Cardiac muscle cell (in vitro differentiated cells and primary cell): ENCODE results near the gene SH3BP1. TPM values are rescaled to one million over a fixed set of nuclear protein-coding genes. Genes with fewer than 3 reads are reported as not detected.
"Not testable (repeated sequence)": the region's sequence is repeated elsewhere in the genome, so short reads cannot be mapped to it uniquely, and the experiment has no call there.

ENCODE experiments used
- DNase-seq, 2 donors: peaks; one replicate each; pipeline versions ENCODE4 v3.0.0 to v3.0.0-alpha.2; 2010 to 2017; ENCODE audit warnings: low read depth in 1 of 2, low spot score in 1 of 2
- H3K27ac ChIP-seq: fragments of 200-600 bp; sonication (generic); 2 replicates; pipeline ENCODE4 v1.5.1; 2016
- H3K27me3 ChIP-seq: fragments of 200-600 bp; sonication (generic); 2 replicates; pipeline ENCODE4 v1.6.0; 2016; ENCODE audit warnings: control low read depth
- H3K36me3 ChIP-seq: fragments of 200-600 bp; sonication (generic); 2 replicates; pipeline ENCODE4 v1.5.1; 2016; ENCODE audit warnings: control low read depth
- H3K4me1 ChIP-seq: fragments of 200-600 bp; sonication (generic); 2 replicates; pipeline ENCODE4 v1.8.1; 2017; ENCODE audit warnings: low read depth, mild to moderate bottlenecking, mixed run types
- H3K4me3 ChIP-seq: fragments of 200-600 bp; sonication (generic); 2 replicates; pipeline ENCODE4 v1.5.1; 2016; ENCODE audit warnings: mild to moderate bottlenecking
- H3K9me3 ChIP-seq: fragments of 200-600 bp; sonication (generic); 2 replicates; pipeline ENCODE4 v1.5.1; 2017; ENCODE audit warnings: low read depth, mild to moderate bottlenecking, control low read depth
- CTCF ChIP-seq: IDR thresholded peaks from 2 replicates; pipeline ENCODE4 v1.5.1; 2012; ENCODE audit warnings: low read depth, mild to moderate bottlenecking, low read length
- polyA plus RNA-seq: library from polyadenylated mRNA; unstranded; fragments of >200 nt; fragmentation: Nextera tagmentation; extraction: Ambion mirVana; gene quantifications from 2 replicates; pipeline ENCODE4 v1.2.1, GENCODE V29; 2016
- total RNA-seq: library from RNA; depleted of rRNA; stranded (reverse); fragments of >200 nt; gene quantifications from 2 replicates; pipeline ENCODE4 v1.2.3, GENCODE V29; 2016

SH3BP1 gene
- total and polyA plus RNA-seq, 2 experiments from 2014 or later, result 15.0 to 51.9 TPM

- no peaks in the 10 kb centered on the region for H3K36me3 ChIP-seq
- no peaks in the 10 kb centered on the region for H3K9me3 ChIP-seq
- no peak for TF ChIP-seq CTCF
- no peak overlapping the region for H3K27ac ChIP-seq
- H3K4me3 ChIP-seq, result no peak overlapping the region
- no peaks in the 10 kb centered on the region for H3K27me3 ChIP-seq
- no peaks in the 10 kb centered on the region for H3K4me1 ChIP-seq
- no peak for DNase-seq
Observed at GRCh38 chr22:37684803-37685615, 45.5 kb downstream of the SH3BP1 start.

- Histone ChIP-seq H3K4me1 (no peaks in the 10 kb centered on the region), H3K4me3 (peak within 1 kb of the TSS; percentile 89), H3K36me3 (no peaks in the 10 kb centered on the region), H3K27ac (peak within 1 kb of the TSS; percentile 90), H3K27me3 (no peaks in the 10 kb centered on the region), H3K9me3 (no peaks in the 10 kb centered on the region)
- no peak for TF ChIP-seq CTCF
- DNase-seq, result peak; percentile 91 to 93
Observed at GRCh38 chr22:37686002-37686982, 46.8 kb downstream of the SH3BP1 start, which contains the start of gene NOL12. NOL12 (plus strand) TSS chr22:37686343; CDS start chr22:37686393, 50 bp downstream.

- no peak for DNase-seq
- Histone ChIP-seq H3K36me3 (no peaks in the 10 kb centered on the region), H3K9me3 (no peaks in the 10 kb centered on the region), H3K27me3 (no peaks in the 10 kb centered on the region), H3K4me1 (no peaks in the 10 kb centered on the region), H3K27ac (no peak overlapping the region), H3K4me3 (no peak overlapping the region)
- TF ChIP-seq CTCF, result no peak
Observed at GRCh38 chr22:37690407-37690806, 50.9 kb downstream of the SH3BP1 start.

- Histone ChIP-seq H3K27ac (no peak overlapping the region), H3K36me3 (no peaks in the 10 kb centered on the region), H3K27me3 (no peaks in the 10 kb centered on the region), H3K9me3 (no peaks in the 10 kb centered on the region), H3K4me1 (no peaks in the 10 kb centered on the region), H3K4me3 (no peak overlapping the region)
- DNase-seq, result no peak
- TF ChIP-seq CTCF, result no peak
Observed at GRCh38 chr22:37690901-37691504, 51.5 kb downstream of the SH3BP1 start.

GRCh38 chr22:37692627-37693285, 53.3 kb downstream of the SH3BP1 start:
- Histone ChIP-seq H3K27ac (no peak overlapping the region), H3K4me1 (peaks cover 4% of the 10 kb centered on the region), H3K9me3 (no peaks in the 10 kb centered on the region), H3K36me3 (no peaks in the 10 kb centered on the region), H3K27me3 (no peaks in the 10 kb centered on the region), H3K4me3 (no peak overlapping the region)
- DNase-seq, result no peak
- no peak for TF ChIP-seq CTCF

- H3K4me1 ChIP-seq, H3K27ac ChIP-seq, DNase-seq, H3K9me3 ChIP-seq, H3K36me3 ChIP-seq, H3K4me3 ChIP-seq, H3K27me3 ChIP-seq: not testable (repeated sequence)
Observed at GRCh38 chr22:37694131-37694530, 54.7 kb downstream of the SH3BP1 start.

GRCh38 chr22:37696260-37696656, 56.8 kb downstream of the SH3BP1 start:
- H3K4me3 ChIP-seq, DNase-seq, H3K4me1 ChIP-seq, H3K36me3 ChIP-seq, H3K27me3 ChIP-seq, H3K9me3 ChIP-seq: not testable (repeated sequence)
- H3K27ac ChIP-seq, result peak overlapping the region; percentile 66
